Testis (tissue), 2 donors: ENCODE results near the gene UBE2E2.

Source experiments
- POLR2A ChIP-seq: fragments of 450-650 bp; IDR thresholded peaks from one replicate; pipeline ENCODE4 v1.6.1; 2017; ENCODE audit warnings: antibody characterized with exemption, mild to moderate bottlenecking, moderate library complexity
- TF ChIP-seq, protein P1 (sequence below), 3 experiments: fragments of 450-650 bp in 2 of 3; fragments of 200-600 bp in 1 of 3; sonication (generic) in 1 of 3; IDR thresholded peaks; one replicate each; pipeline ENCODE4 v1.5.1; 2016 to 2019; ENCODE audit warnings: antibody characterized with exemption in 3 of 3, mild to moderate bottlenecking in 2 of 3, moderate library complexity in 1 of 3

GRCh38 chr3:23455084-23455483 lies 252.0 kb downstream of the UBE2E2 start:
- TF ChIP-seq POLR2A = no peak
- TF ChIP-seq, protein P1, sequence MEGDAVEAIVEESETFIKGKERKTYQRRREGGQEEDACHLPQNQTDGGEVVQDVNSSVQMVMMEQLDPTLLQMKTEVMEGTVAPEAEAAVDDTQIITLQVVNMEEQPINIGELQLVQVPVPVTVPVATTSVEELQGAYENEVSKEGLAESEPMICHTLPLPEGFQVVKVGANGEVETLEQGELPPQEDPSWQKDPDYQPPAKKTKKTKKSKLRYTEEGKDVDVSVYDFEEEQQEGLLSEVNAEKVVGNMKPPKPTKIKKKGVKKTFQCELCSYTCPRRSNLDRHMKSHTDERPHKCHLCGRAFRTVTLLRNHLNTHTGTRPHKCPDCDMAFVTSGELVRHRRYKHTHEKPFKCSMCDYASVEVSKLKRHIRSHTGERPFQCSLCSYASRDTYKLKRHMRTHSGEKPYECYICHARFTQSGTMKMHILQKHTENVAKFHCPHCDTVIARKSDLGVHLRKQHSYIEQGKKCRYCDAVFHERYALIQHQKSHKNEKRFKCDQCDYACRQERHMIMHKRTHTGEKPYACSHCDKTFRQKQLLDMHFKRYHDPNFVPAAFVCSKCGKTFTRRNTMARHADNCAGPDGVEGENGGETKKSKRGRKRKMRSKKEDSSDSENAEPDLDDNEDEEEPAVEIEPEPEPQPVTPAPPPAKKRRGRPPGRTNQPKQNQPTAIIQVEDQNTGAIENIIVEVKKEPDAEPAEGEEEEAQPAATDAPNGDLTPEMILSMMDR (IDR thresholded peaks at IDR 0.05) = no peak
